H1 (cell line): ENCODE data around the gene C5orf15. TPM values are rescaled to one million over a fixed set of nuclear protein-coding genes. Genes with fewer than 3 reads are reported as not detected.

ENCODE experiments used
- ATF2 ChIP-seq: IDR thresholded peaks from 2 replicates; pipeline ENCODE4 v1.6.1; 2012; ENCODE audit warnings: low read length, inconsistent platforms
- KDM1A ChIP-seq: fragments of 200-600, 300-600 bp; sonication (generic); IDR thresholded peaks from 2 replicates; pipeline ENCODE4 v1.7.1; 2016; ENCODE audit warnings: mild to moderate bottlenecking, low read length, borderline replicate concordance
- polyA plus RNA-seq, 7 experiments: library from polyadenylated mRNA; depleted of rRNA in 3 of 7; stranded (reverse) in 5 of 7; unstranded in 2 of 7; fragments of >200 nt in 5 of 7; fragments of 200-250 nt in 2 of 7; gene quantifications; 1 replicate in 5 of 7; 2 replicates in 1 of 7; 4 replicates in 1 of 7; pipeline versions ENCODE4 v1.2.1 to v1.2.3, GENCODE V29; 2011 to 2013; ENCODE audit warnings: missing spikeins in 2 of 7, mixed read lengths in 2 of 7
- total RNA-seq: library from RNA; stranded (reverse); fragmentation: NEBNext Ultra II Directional; extraction: Animal tissue kit (Norgen Biotek cat#: 25700); gene quantifications from 2 replicates; pipeline ENCODE4 v1.2.1, GENCODE V29; 2021

C5orf15 gene
- total and polyA plus RNA-seq, 2 of the 8 experiments (the other 6 are each of a cell fraction or from before 2014, with no cell fraction given) = 31.7 to 39.3 TPM

- TF ChIP-seq ATF2 = no peak
- TF ChIP-seq KDM1A = no peak
Measured at GRCh38 chr5:133969654-133970324, 1.4 kb upstream of the C5orf15 start (continued).
